MM.1S (cell line): ENCODE data around the gene ASB5.

Experiments used
- DNase-seq: peaks from one replicate; pipeline ENCODE4 v3.0.0-alpha.2; 2015
- H2AFZ ChIP-seq: fragments of 300-600 bp; sonication (generic); 2 replicates; pipeline ENCODE4 v1.6.0; 2016; ENCODE audit warnings: antibody characterized with exemption, low read length
- H3F3A ChIP-seq: fragments of 300-600 bp; sonication (generic); 2 replicates; pipeline ENCODE4 v1.6.1; 2016; ENCODE audit warnings: mild to moderate bottlenecking, antibody characterized with exemption, low read length, moderate library complexity, mixed read lengths; ENCODE audit not compliant: insufficient read depth
- H3K27ac ChIP-seq: fragments of 300-600 bp; sonication (generic); 2 replicates; pipeline ENCODE4 v1.5.1; 2016; ENCODE audit warnings: mild to moderate bottlenecking, low read length
- H3K27me3 ChIP-seq: fragments of 300-600 bp; sonication (generic); replicated peaks from 2 replicates; pipeline ENCODE4 v1.6.0; 2016; ENCODE audit warnings: low read length; ENCODE audit not compliant: insufficient read depth
- H3K36me3 ChIP-seq: fragments of 300-600 bp; sonication (generic); replicated peaks from 2 replicates; pipeline ENCODE4 v1.6.1; 2016; ENCODE audit warnings: mild to moderate bottlenecking, low read length, mixed read lengths; ENCODE audit not compliant: insufficient read depth
- H3K4me1 ChIP-seq: fragments of 300-600 bp; sonication (generic); 2 replicates; pipeline ENCODE4 v1.6.1; 2016; ENCODE audit warnings: low read length, mixed read lengths
- H3K4me2 ChIP-seq: fragments of 300-600 bp; sonication (generic); 2 replicates; pipeline ENCODE4 v1.6.0; 2016; ENCODE audit warnings: low read depth, low read length
- H3K4me3 ChIP-seq: fragments of 300-600 bp; sonication (generic); 2 replicates; pipeline ENCODE4 v1.5.1; 2016; ENCODE audit warnings: low read length, mixed read lengths
- H3K79me2 ChIP-seq: fragments of 300-600 bp; sonication (generic); 2 replicates; pipeline ENCODE4 v1.6.1; 2016; ENCODE audit warnings: mixed run types, low read length, mixed read lengths
- H3K9ac ChIP-seq: fragments of 300-600 bp; sonication (generic); 2 replicates; pipeline ENCODE4 v1.6.1; 2016; ENCODE audit warnings: low read length, mixed read lengths
- H3K9me2 ChIP-seq: fragments of 300-600 bp; sonication (generic); replicated peaks from 2 replicates; pipeline ENCODE4 v1.6.1; 2016; ENCODE audit warnings: mild to moderate bottlenecking, low read length, mixed read lengths; ENCODE audit not compliant: insufficient read depth
- H3K9me3 ChIP-seq: fragments of 300-600 bp; sonication (generic); replicated peaks from 2 replicates; pipeline ENCODE4 v1.6.1; 2016; ENCODE audit warnings: mild to moderate bottlenecking, low read length, mixed read lengths; ENCODE audit not compliant: insufficient read depth
- H4K20me1 ChIP-seq: fragments of 300-600 bp; sonication (generic); 2 replicates; pipeline ENCODE4 v1.6.1; 2016; ENCODE audit warnings: mild to moderate bottlenecking, low read length, moderate library complexity, mixed read lengths; ENCODE audit not compliant: insufficient read depth
- CTCF ChIP-seq: fragments of 300-600 bp; sonication (generic); IDR thresholded peaks from 2 replicates; pipeline ENCODE4 v1.5.1; 2016; ENCODE audit warnings: antibody characterized with exemption, low read length, mixed read lengths
- EZH2 ChIP-seq: fragments of 300-600 bp; sonication (generic); optimal IDR thresholded peaks from 2 replicates; pipeline ENCODE3; 2017; ENCODE audit warnings: low read depth, mild to moderate bottlenecking, antibody characterized with exemption, low read length, mixed read lengths
- EZH2phosphoT487 ChIP-seq: fragments of 300-600 bp; sonication (generic); IDR thresholded peaks from 2 replicates; pipeline ENCODE4 v1.6.1; 2018; ENCODE audit warnings: antibody characterized with exemption, low read length

Gene ASB5

GRCh38 chr4:176274441-176274840 is 5.4 kb upstream of the ASB5 start:
- H3K27me3 ChIP-seq, result no peaks in the 10 kb centered on the region
- no peak overlapping the region for H3K4me2 ChIP-seq
- no peaks in the 10 kb centered on the region for H4K20me1 ChIP-seq
- H3F3A ChIP-seq, result no peaks in the 10 kb centered on the region
- H3K9ac ChIP-seq, result no peak overlapping the region
- no peak overlapping the region for H3K27ac ChIP-seq
- H3K79me2 ChIP-seq, result no peaks in the 10 kb centered on the region
- no peaks in the 10 kb centered on the region for H3K9me2 ChIP-seq
- TF ChIP-seq EZH2 (no peak), CTCF (no peak), EZH2phosphoT487 (no peak)
- no peak overlapping the region for H2AFZ ChIP-seq
- H3K9me3 ChIP-seq, result no peaks in the 10 kb centered on the region
- DNase-seq, result no peak
- no peaks in the 10 kb centered on the region for H3K4me1 ChIP-seq
- H3K36me3 ChIP-seq, result no peaks in the 10 kb centered on the region
- H3K4me3 ChIP-seq, result no peak overlapping the region

GRCh38 chr4:176273736-176274135 is 4.7 kb upstream of the ASB5 start:
- no peaks in the 10 kb centered on the region for H4K20me1 ChIP-seq
- H3K9me3 ChIP-seq, result no peaks in the 10 kb centered on the region
- no peak overlapping the region for H3K4me3 ChIP-seq
- no peaks in the 10 kb centered on the region for H3K27me3 ChIP-seq
- no peaks in the 10 kb centered on the region for H3F3A ChIP-seq
- no peaks in the 10 kb centered on the region for H3K9me2 ChIP-seq
- no peaks in the 10 kb centered on the region for H3K79me2 ChIP-seq
- no peak overlapping the region for H3K9ac ChIP-seq
- no peak overlapping the region for H2AFZ ChIP-seq
- H3K27ac ChIP-seq, result no peak overlapping the region
- no peak for DNase-seq
- no peaks in the 10 kb centered on the region for H3K36me3 ChIP-seq
- H3K4me1 ChIP-seq, result no peaks in the 10 kb centered on the region
- TF ChIP-seq CTCF (no peak), EZH2phosphoT487 (no peak), EZH2 (no peak)
- H3K4me2 ChIP-seq, result no peak overlapping the region

GRCh38 chr4:176272799-176273198 is 3.8 kb upstream of the ASB5 start:
- Histone ChIP-seq H3F3A (no peaks in the 10 kb centered on the region), H3K9me3 (no peaks in the 10 kb centered on the region), H3K27me3 (no peaks in the 10 kb centered on the region), H2AFZ (no peak overlapping the region), H3K4me2 (no peak overlapping the region), H4K20me1 (no peaks in the 10 kb centered on the region), H3K27ac (no peak overlapping the region), H3K9me2 (no peaks in the 10 kb centered on the region), H3K4me1 (no peaks in the 10 kb centered on the region), H3K4me3 (no peak overlapping the region), H3K9ac (no peak overlapping the region), H3K79me2 (no peaks in the 10 kb centered on the region), H3K36me3 (no peaks in the 10 kb centered on the region)
- no peak for TF ChIP-seq EZH2phosphoT487
- no peak for TF ChIP-seq CTCF
- no peak for TF ChIP-seq EZH2
- no peak for DNase-seq
